ENCODE data around the gene MGAT5.

MGAT5 gene

GRCh38 chr2:134253117-134253704 is 661 bp upstream of the MGAT5 start:
- DNase-seq (ENCODE audit: extremely low read depth, low read depth) = no peak
- TF ChIP-seq, protein P1, sequence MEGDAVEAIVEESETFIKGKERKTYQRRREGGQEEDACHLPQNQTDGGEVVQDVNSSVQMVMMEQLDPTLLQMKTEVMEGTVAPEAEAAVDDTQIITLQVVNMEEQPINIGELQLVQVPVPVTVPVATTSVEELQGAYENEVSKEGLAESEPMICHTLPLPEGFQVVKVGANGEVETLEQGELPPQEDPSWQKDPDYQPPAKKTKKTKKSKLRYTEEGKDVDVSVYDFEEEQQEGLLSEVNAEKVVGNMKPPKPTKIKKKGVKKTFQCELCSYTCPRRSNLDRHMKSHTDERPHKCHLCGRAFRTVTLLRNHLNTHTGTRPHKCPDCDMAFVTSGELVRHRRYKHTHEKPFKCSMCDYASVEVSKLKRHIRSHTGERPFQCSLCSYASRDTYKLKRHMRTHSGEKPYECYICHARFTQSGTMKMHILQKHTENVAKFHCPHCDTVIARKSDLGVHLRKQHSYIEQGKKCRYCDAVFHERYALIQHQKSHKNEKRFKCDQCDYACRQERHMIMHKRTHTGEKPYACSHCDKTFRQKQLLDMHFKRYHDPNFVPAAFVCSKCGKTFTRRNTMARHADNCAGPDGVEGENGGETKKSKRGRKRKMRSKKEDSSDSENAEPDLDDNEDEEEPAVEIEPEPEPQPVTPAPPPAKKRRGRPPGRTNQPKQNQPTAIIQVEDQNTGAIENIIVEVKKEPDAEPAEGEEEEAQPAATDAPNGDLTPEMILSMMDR (IDR thresholded peaks at IDR 0.05; ENCODE audit: low read depth, low read length) = no peak

DNA sequence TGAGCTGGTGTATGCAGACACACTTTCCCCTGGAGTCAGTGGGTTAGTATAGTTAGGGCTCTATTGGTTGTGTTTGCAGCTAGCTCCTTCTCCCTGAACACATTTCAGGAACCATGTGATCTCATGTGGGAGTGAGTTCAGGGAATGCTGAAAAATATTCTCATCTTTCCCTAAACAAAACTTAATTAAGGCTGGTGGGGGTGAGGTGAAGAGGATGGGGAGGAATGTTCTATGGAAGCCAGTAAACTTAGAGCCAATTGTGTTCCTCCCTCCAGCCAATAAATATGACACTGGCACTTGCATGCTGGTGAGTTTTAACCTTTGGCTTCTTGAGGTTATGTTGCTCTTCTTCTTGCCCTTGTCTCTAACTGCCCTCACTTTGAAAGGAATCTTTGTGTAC is 952 bp downstream of the MGAT5 start:
- DNase-seq (ENCODE audit: extremely low read depth, low read depth) = no peak
- TF ChIP-seq, protein P1 (IDR thresholded peaks at IDR 0.05; ENCODE audit: low read depth, low read length) = no peak

- TF ChIP-seq, protein P1 (IDR thresholded peaks at IDR 0.05; ENCODE audit: low read depth, low read length) = no peak
Measured at GRCh38 chr2:134256956-134257355, 3.1 kb downstream of the MGAT5 start.

DNA sequence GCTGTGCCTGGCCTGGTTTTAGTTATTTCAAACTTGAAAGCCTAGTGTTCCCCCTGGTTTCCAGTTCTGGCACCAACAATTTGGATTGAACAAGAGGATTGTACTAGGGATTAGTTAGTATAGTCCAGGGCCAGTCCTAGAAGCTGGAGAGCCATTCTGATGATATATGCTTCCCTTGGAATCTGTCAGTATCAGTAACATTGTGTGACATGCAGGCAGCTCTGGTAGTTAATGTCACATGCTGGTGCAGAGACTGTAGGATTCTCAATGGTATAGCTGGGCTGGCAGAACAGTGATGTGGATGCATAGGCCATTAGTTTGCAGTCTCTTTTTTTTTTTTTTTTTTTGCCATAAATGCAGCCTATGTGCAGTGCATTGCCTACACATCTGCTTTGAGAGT is 3.6 kb downstream of the MGAT5 start:
- DNase-seq (ENCODE audit: extremely low read depth, low read depth) = no peak
- TF ChIP-seq, protein P1 (IDR thresholded peaks at IDR 0.05; ENCODE audit: low read depth, low read length) = no peak

More at GRCh38 chr2:134256956-134257355, 3.1 kb downstream of the MGAT5 start:
- DNase-seq (ENCODE audit: extremely low read depth, low read depth) = no peak

- TF ChIP-seq, protein P1 (IDR thresholded peaks at IDR 0.05; ENCODE audit: low read depth, low read length) = no peak
- DNase-seq (ENCODE audit: extremely low read depth, low read depth) = no peak
Measured at GRCh38 chr2:134257965-134258683, 4.3 kb downstream of the MGAT5 start.

GRCh38 chr2:134258684-134259388 is 5.0 kb downstream of the MGAT5 start:
- TF ChIP-seq, protein P1 (IDR thresholded peaks at IDR 0.05; ENCODE audit: low read depth, low read length) = no peak
- no peak for DNase-seq (ENCODE audit: extremely low read depth, low read depth)

GRCh38 chr2:134259571-134259970 is 5.7 kb downstream of the MGAT5 start:
- no peak for DNase-seq (ENCODE audit: extremely low read depth, low read depth)
- TF ChIP-seq, protein P1 (IDR thresholded peaks at IDR 0.05; ENCODE audit: low read depth, low read length) = no peak
